PFSK-1 (cell line): ENCODE measurements around the gene WNT6.

Source experiments
- FOXP2 ChIP-seq: optimal IDR thresholded peaks from 2 replicates; pipeline ENCODE3; 2011; ENCODE audit warnings: borderline replicate concordance, control low read depth, inconsistent platforms; ENCODE audit not compliant: insufficient read depth; ENCODE audit errors: extremely low read length, extremely low read depth
- POLR2AphosphoS5 ChIP-seq: IDR thresholded peaks from 2 replicates; pipeline ENCODE4 v1.6.1; 2012; ENCODE audit warnings: low read depth, mild to moderate bottlenecking, control low read depth, low read length, moderate library complexity
- SIN3A ChIP-seq: IDR thresholded peaks from 2 replicates; pipeline ENCODE4 v1.6.1; 2012; ENCODE audit warnings: mild to moderate bottlenecking, low read length, moderate library complexity, borderline replicate concordance; ENCODE audit not compliant: insufficient read depth
- TAF1 ChIP-seq: IDR thresholded peaks from 2 replicates; pipeline ENCODE4 v1.6.1; 2012; ENCODE audit warnings: low read length, control low read depth, borderline replicate concordance; ENCODE audit not compliant: insufficient read depth
- TF ChIP-seq, protein P1 (sequence below), 2 experiments: IDR thresholded peaks; 2 replicates each; pipeline versions ENCODE4 v1.6.1 to v1.8.0; 2011 to 2012; ENCODE audit warnings: low read depth in 2 of 2, low read length in 2 of 2, control low read depth in 1 of 2, inconsistent platforms in 1 of 2, mild to moderate bottlenecking in 1 of 2, moderate library complexity in 1 of 2; ENCODE audit not compliant: insufficient read depth in 1 of 2

Gene WNT6

DNA sequence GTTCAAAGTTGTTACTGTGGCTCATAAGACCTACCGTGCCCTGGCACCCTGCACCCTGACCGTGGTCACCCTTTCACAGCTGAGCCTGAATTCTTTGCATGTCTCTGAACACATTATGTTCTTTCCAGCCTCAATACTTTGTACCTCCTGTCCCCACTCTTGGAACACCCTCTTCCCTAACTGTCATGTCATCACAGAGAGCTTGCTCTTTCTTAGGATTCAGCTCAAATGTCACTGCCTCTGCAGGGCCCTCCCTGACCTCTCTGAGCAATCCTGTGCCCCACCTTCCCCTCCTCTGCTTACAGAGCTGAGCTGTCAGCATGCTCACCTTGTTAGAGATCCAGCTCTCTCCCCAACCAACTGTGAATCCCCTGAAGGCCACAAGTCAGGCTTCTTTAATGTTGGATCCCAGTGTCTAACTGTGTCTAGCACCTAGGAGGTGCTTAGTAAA is 43.0 kb upstream of the WNT6 start:
- TF ChIP-seq, protein P1, sequence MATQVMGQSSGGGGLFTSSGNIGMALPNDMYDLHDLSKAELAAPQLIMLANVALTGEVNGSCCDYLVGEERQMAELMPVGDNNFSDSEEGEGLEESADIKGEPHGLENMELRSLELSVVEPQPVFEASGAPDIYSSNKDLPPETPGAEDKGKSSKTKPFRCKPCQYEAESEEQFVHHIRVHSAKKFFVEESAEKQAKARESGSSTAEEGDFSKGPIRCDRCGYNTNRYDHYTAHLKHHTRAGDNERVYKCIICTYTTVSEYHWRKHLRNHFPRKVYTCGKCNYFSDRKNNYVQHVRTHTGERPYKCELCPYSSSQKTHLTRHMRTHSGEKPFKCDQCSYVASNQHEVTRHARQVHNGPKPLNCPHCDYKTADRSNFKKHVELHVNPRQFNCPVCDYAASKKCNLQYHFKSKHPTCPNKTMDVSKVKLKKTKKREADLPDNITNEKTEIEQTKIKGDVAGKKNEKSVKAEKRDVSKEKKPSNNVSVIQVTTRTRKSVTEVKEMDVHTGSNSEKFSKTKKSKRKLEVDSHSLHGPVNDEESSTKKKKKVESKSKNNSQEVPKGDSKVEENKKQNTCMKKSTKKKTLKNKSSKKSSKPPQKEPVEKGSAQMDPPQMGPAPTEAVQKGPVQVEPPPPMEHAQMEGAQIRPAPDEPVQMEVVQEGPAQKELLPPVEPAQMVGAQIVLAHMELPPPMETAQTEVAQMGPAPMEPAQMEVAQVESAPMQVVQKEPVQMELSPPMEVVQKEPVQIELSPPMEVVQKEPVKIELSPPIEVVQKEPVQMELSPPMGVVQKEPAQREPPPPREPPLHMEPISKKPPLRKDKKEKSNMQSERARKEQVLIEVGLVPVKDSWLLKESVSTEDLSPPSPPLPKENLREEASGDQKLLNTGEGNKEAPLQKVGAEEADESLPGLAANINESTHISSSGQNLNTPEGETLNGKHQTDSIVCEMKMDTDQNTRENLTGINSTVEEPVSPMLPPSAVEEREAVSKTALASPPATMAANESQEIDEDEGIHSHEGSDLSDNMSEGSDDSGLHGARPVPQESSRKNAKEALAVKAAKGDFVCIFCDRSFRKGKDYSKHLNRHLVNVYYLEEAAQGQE (IDR thresholded peaks at IDR 0.05; ENCODE audit: insufficient read depth in 1 of 2, low read depth in 2 of 2, low read length in 2 of 2) = no peak
- TF ChIP-seq TAF1 (no peak), POLR2AphosphoS5 (no peak), SIN3A (no peak), FOXP2 (no peak)

DNA sequence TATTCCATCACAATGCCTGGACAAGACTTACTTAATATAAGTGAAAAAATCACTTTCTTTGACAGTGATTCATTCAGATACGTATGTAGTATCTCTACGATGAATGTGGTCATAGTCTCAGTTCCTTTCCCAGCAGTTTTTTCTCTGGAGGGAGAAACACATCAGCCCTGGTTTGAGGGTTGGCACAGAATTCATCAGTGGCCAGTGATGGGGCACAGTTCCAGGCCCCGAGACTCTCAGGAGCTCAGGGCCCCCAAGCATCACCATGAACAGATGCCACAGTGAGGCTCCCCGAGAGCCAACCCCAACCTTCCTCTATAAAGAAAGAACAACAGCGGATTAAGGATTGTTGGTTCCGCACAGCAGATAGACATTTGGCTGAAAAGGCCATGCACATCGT is 40.5 kb upstream of the WNT6 start:
- TF ChIP-seq, protein P1 (IDR thresholded peaks at IDR 0.05; ENCODE audit: insufficient read depth in 1 of 2, low read depth in 2 of 2, low read length in 2 of 2) = no peak
- no peak for TF ChIP-seq FOXP2
- no peak for TF ChIP-seq TAF1
- no peak for TF ChIP-seq SIN3A
- TF ChIP-seq POLR2AphosphoS5 = no peak

DNA sequence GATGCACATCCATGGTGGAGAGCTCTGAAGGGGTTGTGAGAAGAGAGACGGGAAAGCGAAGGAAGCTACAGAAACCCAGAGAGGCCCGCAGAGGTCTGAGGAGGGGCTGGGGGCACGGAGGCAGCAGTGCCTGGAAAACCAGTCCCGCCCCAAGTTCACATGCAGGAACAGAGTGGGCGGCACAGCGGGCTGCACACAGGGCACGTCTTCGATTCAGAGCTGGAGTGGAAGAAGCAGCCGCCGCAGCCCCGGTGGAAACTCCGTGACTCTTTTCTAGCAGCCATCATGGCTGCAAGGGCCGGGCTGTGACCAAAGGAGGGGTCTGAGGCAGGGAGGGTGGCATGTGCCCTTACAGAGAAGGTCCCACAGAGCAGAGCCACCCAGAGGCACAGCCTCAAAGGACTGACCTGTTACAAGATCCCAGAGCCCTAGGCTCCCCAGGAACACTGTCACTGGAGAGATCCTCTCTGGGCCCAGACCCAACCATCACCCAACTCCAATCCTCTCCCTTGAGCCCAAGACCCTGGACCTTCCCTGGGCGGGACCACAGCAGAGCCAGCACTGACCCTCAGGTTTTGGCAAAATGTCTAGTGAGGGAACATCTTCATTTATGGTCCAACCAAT is 38.7 kb upstream of the WNT6 start:
- TF ChIP-seq SIN3A (no peak), FOXP2 (no peak), POLR2AphosphoS5 (no peak), TAF1 (no peak)
- TF ChIP-seq, protein P1 (IDR thresholded peaks at IDR 0.05; ENCODE audit: insufficient read depth in 1 of 2, low read depth in 2 of 2, low read length in 2 of 2) = no peak

DNA sequence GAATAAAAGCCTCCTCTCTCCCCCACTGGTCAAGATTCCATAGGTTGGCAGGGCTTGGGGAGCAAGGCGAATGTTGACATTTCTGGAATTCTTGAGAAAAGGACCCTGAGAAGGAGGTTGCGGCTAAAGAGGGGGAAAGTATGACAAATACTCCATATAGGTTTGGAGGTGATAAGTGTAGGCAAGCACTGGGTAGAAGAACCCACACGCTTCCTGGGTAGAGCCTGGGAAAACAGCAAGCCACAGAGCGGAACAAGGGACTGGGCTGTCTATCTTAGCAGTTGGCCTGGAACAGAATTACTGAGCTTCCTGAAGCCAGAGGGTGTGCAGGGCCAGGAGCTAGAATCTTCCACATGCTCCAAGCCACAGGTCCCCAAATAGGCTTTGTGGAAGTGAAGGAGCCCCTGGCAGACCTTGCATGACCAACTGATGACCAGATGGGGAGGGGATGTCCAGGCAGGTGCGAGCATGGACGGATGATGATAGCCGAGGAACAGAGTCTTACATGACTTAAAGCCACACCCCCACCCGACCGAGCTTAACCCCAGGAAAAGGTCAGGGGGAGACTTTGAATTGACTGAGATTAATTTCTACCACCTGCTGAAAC is 37.9 kb upstream of the WNT6 start:
- no peak for TF ChIP-seq POLR2AphosphoS5

DNA sequence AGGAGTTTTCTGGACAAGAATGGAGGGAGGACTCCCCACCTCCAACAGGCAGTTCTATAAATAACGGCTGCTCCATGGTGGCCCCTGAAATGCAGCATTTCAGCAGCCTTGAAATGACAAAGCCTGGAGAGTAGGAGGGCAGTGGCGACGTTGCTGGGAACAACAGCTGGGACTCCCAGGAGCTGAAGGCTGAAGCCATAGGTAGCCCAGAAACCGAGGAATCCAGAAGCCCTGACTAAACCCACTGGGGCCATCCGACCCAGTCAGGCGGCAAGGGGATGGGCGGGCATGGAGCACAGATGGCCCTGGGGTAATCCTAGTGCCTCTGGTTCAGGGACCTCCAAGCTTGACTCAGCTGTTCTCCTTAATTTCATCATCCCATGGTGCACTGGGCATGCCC is 37.0 kb upstream of the WNT6 start:
- TF ChIP-seq FOXP2 (no peak), POLR2AphosphoS5 (no peak), SIN3A (no peak), TAF1 (no peak)
- TF ChIP-seq, protein P1 (IDR thresholded peaks at IDR 0.05; ENCODE audit: insufficient read depth in 1 of 2, low read depth in 2 of 2, low read length in 2 of 2) = no peak
